ENCODE results near the gene RRP9.
"Not testable (repeated sequence)": the region's sequence is repeated elsewhere in the genome, so short reads cannot be mapped to it uniquely, and the experiment has no call there.

Gene RRP9, protein sequence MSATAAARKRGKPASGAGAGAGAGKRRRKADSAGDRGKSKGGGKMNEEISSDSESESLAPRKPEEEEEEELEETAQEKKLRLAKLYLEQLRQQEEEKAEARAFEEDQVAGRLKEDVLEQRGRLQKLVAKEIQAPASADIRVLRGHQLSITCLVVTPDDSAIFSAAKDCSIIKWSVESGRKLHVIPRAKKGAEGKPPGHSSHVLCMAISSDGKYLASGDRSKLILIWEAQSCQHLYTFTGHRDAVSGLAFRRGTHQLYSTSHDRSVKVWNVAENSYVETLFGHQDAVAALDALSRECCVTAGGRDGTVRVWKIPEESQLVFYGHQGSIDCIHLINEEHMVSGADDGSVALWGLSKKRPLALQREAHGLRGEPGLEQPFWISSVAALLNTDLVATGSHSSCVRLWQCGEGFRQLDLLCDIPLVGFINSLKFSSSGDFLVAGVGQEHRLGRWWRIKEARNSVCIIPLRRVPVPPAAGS

DNA sequence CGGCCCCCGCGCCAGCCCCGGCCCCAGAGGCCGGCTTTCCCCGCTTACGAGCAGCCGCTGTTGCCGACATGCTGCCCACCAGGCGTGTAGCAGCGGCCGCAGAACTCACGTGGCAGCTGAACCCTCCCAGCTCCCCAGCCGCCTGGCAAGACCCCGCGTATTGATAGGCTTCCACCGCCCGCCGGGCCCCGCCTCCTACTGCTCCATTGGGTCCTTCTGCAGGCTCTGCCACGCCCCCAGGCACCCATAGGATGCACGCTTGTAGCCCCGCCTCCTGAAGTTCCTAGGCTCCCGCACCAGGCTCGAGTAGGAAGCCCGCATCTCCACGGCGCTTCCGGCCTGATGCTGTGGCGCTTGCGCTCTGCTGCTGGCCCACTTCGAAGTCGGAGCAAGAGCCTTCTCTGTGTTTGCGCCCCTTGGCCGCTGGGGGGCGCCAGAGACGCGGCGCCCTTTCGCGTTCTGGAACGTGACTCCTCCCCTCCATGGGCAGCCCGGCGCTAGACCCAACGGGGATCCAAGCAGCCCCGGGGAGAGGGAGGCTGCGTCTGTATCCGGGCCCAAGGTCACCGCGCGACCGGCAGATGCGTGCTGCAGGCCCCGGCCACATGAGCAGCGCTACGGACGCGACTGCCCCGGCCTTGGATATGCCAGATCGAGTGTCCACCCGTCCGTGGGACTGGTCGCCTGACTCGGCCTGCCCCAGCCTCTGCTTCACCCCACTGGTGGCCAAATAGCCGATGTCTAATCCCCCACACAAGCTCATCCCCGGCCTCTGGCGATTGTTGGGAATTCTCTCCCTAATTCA lies at the start of gene RRP9, which contains the start of gene PARP3:
Gene RRP9, minus strand, starts transcription at position 107 of the 805 bp plus-strand sequence. Its CDS starts 37 bp downstream, at position 70.
Gene PARP3, plus strand, starts transcription at position 566 of the 805 bp plus-strand sequence. CDS start 993 bp downstream, outside the sequence.
- DNase-seq (ENCODE audit: low read depth) = peak; percentile 100
- TF ChIP-seq, protein P1, sequence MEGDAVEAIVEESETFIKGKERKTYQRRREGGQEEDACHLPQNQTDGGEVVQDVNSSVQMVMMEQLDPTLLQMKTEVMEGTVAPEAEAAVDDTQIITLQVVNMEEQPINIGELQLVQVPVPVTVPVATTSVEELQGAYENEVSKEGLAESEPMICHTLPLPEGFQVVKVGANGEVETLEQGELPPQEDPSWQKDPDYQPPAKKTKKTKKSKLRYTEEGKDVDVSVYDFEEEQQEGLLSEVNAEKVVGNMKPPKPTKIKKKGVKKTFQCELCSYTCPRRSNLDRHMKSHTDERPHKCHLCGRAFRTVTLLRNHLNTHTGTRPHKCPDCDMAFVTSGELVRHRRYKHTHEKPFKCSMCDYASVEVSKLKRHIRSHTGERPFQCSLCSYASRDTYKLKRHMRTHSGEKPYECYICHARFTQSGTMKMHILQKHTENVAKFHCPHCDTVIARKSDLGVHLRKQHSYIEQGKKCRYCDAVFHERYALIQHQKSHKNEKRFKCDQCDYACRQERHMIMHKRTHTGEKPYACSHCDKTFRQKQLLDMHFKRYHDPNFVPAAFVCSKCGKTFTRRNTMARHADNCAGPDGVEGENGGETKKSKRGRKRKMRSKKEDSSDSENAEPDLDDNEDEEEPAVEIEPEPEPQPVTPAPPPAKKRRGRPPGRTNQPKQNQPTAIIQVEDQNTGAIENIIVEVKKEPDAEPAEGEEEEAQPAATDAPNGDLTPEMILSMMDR (IDR thresholded peaks at IDR 0.05; ENCODE audit: low read length, missing control alignments) = peak; percentile 93
- H3K4me3 ChIP-seq (replicated peaks; ENCODE audit: low read depth, low read length) = peak within 1 kb of the TSS; percentile 85

DNA sequence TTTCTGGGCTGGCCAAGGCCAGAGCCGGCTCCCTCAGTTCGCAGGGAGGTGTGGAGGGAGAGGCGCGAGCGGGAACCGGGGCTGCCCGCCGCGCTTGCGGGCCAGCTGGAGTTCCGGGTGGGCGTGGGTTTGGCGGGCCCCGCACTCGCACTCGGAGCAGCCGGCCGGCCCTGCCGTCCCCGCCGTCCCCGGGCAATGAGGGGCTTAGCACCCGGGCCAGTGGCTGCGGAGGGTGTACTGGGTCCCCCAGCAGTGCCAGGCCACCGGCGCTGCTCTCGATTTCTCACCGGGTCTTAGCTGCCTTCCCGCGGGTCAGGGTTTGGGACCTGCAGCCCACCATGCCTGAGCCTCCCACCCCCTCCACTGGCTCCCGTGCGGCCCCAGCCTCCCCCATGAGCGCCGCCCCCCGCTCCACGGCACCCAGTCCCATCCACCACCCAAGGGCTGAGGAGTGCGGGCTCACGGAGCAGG lies 48.8 kb upstream of the RRP9 start:
- DNase-seq (ENCODE audit: low read depth); H3K4me3 ChIP-seq (replicated peaks; ENCODE audit: low read depth, low read length): not testable (repeated sequence)

GRCh38 chr3:51988286-51989146 lies 46.8 kb upstream of the RRP9 start:
- TF ChIP-seq, protein P1 (IDR thresholded peaks at IDR 0.05; ENCODE audit: low read length, missing control alignments) = no peak
- H3K4me3 ChIP-seq (replicated peaks; ENCODE audit: low read depth, low read length) = no peak overlapping the region

GRCh38 chr3:51987568-51987967 lies 45.9 kb upstream of the RRP9 start:
- TF ChIP-seq, protein P1 (IDR thresholded peaks at IDR 0.05; ENCODE audit: low read length, missing control alignments) = no peak
- no peak overlapping the region for H3K4me3 ChIP-seq (replicated peaks; ENCODE audit: low read depth, low read length)
- no peak for DNase-seq (ENCODE audit: low read depth)

More at GRCh38 chr3:51988286-51989146, 46.8 kb upstream of the RRP9 start:
- DNase-seq (ENCODE audit: low read depth) = no peak

DNA sequence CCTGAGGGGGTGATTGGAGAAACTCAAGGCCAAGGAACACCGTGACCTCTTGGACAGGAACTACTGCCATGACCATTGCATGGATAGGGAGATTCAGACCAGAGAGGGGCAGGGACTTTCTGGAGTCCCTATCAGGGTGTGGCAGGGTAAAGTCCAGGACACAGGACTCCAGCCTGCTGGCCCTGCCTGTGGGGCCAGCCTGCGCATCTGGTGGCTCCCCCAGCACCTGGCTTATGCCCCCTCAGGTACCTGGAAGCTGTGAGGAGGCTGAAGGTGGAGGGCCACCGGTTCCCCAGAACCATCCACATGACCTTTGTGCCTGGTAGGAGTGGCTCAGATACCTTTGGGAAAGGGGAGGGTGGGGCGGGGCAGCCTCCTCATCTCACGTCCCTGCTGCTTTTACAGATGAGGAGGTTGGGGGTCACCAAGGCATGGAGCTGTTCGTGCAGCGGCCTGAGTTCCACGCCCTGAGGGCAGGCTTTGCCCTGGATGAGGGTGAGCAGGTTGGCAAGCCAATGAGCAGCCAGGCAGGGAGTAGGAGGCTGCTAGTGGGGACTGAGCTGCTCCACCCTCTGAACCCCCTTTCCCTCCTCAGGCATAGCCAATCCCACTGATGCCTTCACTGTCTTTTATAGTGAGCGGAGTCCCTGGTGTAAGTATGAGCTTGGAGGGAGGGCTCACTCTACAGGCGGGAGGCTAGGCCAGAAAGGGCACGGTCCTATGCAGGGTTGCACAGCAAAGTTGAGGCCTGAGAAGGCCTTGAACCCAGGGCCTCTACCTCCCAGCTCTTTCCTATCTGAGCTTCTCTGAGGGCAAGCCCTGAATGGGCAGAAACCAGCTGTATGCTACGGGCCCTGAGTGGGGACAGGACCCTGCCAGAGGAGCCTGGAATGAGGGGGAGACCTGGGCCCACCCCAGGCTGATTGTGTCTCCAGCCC lies 44.6 kb upstream of the RRP9 start:
- TF ChIP-seq, protein P1 (IDR thresholded peaks at IDR 0.05; ENCODE audit: low read length, missing control alignments) = no peak
- no peak for DNase-seq (ENCODE audit: low read depth)
- no peak overlapping the region for H3K4me3 ChIP-seq (replicated peaks; ENCODE audit: low read depth, low read length)

- no peak overlapping the region for H3K4me3 ChIP-seq (replicated peaks; ENCODE audit: low read depth, low read length)
- TF ChIP-seq, protein P1 (IDR thresholded peaks at IDR 0.05; ENCODE audit: low read length, missing control alignments) = no peak
- DNase-seq (ENCODE audit: low read depth) = no peak
These were observed 43.4 kb upstream of the RRP9 start for GRCh38 chr3:51985063-51985462.
